Type B pancreatic cell (in vitro differentiated cells): Measurements from ENCODE around the gene OR7G2. TPM values are rescaled to one million over a fixed set of nuclear protein-coding genes. Genes with fewer than 3 reads are reported as not detected.
"Not testable (repeated sequence)": the region's sequence is repeated elsewhere in the genome, so short reads cannot be mapped to it uniquely, and the experiment has no call there.

Experiments
- DNase-seq: peaks from one replicate; pipeline ENCODE4 v3.0.0; 2021; ENCODE audit warnings: mixed read lengths; ENCODE audit not compliant: unreplicated experiment; ENCODE audit errors: extremely low spot score
- H3K27ac Mint-ChIP-seq: 2 replicates; pipeline ENCODE4 v1.8.0; 2021; ENCODE audit warnings: mild to moderate bottlenecking, mixed read lengths
- H3K27me3 Mint-ChIP-seq: 2 replicates; pipeline ENCODE4 v1.8.0; 2021; ENCODE audit warnings: mixed read lengths
- H3K36me3 Mint-ChIP-seq: 2 replicates; pipeline ENCODE4 v1.8.0; 2021; ENCODE audit warnings: mixed read lengths
- H3K4me1 Mint-ChIP-seq: one replicate; pipeline ENCODE4 v1.8.0; 2021; ENCODE audit warnings: mixed read lengths; ENCODE audit not compliant: unreplicated experiment
- H3K4me3 Mint-ChIP-seq: 2 replicates; pipeline ENCODE4 v1.8.0; 2021; ENCODE audit warnings: mild to moderate bottlenecking, mixed read lengths
- H3K9me3 Mint-ChIP-seq: 2 replicates; pipeline ENCODE4 v1.8.0; 2021; ENCODE audit warnings: mixed read lengths
- total RNA-seq: library from RNA; stranded (reverse); gene quantifications from 2 replicates; pipeline ENCODE4 v1.2.1, GENCODE V29; 2021; ENCODE audit warnings: low replicate concordance
- TF ChIP-seq, protein P1 (sequence below): fragments of 200-600 bp; sonication (generic); conservative IDR thresholded peaks from 2 replicates; pipeline ENCODE4 v1.5.0; 2021; ENCODE audit warnings: antibody characterized with exemption, mild to moderate bottlenecking

OR7G2 gene
- total RNA-seq, 1 donor from 2014 or later = not detected

DNA sequence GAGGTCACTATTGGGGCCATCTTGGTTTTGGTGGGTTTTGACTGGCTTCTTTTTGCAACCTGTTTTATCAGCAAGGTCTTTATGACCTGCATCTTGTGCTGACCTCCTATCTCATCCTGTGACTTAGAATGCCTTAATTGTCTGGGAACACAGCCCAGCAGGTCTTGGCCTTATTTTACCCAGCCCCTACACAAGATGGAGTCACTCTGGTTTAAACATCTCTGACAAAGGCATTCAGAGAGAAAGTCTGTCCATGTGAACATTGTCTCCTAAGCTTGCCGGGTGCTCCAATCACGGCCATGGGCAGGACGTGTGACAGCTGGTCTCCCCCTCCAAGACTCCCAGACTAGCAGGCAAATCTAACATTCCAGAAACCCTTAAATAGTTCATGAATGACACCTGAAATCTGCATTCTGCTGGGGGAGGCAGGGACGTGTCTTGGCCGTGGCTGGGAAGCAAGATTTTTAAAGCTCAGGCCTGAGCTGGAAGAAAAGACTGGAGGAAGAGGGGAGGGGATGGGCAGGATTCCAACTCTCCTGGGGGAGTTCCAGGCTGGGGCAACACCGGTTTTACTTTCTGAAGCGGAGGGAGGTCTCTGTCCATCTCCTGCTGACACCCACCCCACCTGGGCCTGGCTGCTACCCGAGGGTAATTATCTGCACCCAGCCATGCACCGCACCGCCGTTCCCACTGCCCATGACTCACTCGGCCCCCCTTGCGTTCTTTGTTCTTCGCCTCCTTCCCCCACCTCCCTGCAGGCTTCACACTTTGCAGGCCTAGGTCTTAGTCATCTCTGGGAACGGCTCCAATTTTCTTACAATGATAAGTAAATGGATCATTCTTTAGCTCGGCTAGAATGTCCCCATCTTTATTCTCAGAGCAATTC, 32.0 kb downstream of the OR7G2 start:
- Mint-ChIP-seq H3K27ac (peak overlapping the region; percentile 91), H3K4me1 (peaks cover 28% of the 10 kb centered on the region), H3K36me3 (no peaks in the 10 kb centered on the region), H3K4me3 (peak overlapping the region; percentile 35), H3K27me3 (no peaks in the 10 kb centered on the region), H3K9me3 (no peaks in the 10 kb centered on the region)
- TF ChIP-seq, protein P1, sequence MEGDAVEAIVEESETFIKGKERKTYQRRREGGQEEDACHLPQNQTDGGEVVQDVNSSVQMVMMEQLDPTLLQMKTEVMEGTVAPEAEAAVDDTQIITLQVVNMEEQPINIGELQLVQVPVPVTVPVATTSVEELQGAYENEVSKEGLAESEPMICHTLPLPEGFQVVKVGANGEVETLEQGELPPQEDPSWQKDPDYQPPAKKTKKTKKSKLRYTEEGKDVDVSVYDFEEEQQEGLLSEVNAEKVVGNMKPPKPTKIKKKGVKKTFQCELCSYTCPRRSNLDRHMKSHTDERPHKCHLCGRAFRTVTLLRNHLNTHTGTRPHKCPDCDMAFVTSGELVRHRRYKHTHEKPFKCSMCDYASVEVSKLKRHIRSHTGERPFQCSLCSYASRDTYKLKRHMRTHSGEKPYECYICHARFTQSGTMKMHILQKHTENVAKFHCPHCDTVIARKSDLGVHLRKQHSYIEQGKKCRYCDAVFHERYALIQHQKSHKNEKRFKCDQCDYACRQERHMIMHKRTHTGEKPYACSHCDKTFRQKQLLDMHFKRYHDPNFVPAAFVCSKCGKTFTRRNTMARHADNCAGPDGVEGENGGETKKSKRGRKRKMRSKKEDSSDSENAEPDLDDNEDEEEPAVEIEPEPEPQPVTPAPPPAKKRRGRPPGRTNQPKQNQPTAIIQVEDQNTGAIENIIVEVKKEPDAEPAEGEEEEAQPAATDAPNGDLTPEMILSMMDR = no peak
- DNase-seq = peak; percentile 77

DNA sequence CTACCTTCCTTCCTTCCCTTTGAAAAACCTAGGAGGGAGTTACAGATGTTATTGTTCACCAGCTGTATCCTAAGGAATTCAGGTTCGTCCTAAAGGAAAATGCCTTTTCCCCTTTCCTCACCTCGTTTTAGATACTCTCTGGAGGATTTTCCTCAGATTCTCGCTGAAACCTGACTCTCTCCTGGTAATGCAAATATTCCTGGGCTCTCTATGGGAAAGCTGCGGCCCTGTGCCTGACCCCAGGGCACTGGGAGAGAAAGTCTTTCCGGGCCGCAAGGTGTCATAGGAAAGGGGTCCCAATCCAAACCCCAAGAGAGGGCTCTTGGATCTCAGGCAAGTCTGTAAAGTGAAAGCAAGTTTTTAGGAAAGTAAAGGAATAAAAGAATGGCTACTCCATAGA, 33.5 kb downstream of the OR7G2 start:
- H3K27ac Mint-ChIP-seq = peak overlapping the region; percentile 73
- peaks cover 23% of the 10 kb centered on the region for H3K4me1 Mint-ChIP-seq
- DNase-seq = no peak
- TF ChIP-seq, protein P1 = no peak
- no peaks in the 10 kb centered on the region for H3K27me3 Mint-ChIP-seq
- H3K9me3 Mint-ChIP-seq = no peaks in the 10 kb centered on the region
- H3K36me3 Mint-ChIP-seq = no peaks in the 10 kb centered on the region
- H3K4me3 Mint-ChIP-seq = no peak overlapping the region

DNA sequence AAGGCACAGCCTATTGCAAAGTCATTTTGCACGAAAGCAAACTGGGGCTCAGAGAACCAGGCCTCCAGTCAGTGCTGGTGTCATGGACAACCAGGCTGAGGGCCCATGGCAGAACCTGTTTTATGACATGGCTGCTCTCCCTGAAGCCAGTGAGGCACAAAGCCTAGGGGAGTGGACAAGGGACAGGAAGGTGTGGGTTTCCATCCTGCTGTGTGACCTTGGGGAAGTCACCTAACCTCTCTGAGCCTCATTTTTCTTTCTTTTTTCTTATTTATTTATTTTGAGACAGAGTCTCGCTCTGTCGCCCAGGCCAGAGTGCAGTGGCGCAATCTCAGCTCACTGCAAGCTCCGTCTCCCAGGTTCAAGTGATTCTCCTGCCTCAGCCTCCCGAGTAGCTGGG, 35.6 kb downstream of the OR7G2 start:
- not testable (repeated sequence) for H3K36me3 Mint-ChIP-seq, H3K4me3 Mint-ChIP-seq, H3K9me3 Mint-ChIP-seq, H3K27ac Mint-ChIP-seq, DNase-seq, H3K27me3 Mint-ChIP-seq
- H3K4me1 Mint-ChIP-seq = peaks cover 18% of the 10 kb centered on the region

DNA sequence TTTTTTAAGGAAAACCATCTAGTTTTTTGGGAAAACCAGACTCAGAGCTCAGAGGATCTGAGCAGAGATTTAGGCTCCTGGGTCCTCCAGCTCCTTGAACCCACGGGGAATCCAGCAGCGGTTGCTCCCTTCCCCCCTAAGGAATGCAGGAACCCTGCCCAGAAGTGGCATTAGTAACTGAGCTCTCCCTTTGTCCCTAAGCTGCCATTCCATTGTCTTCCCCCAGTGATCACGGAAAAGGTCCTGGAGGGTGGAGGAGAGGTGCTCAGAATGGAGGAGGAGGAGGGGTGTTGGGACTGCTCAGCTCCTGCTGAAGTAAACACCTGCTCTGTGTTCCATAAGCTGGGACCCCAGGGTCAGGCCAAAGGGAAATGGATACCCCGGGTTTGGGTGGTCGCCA, 37.2 kb downstream of the OR7G2 start:
- H3K27me3 Mint-ChIP-seq = no peaks in the 10 kb centered on the region
- no peak overlapping the region for H3K27ac Mint-ChIP-seq
- H3K4me1 Mint-ChIP-seq = peaks cover 10% of the 10 kb centered on the region
- no peak overlapping the region for H3K4me3 Mint-ChIP-seq
- H3K9me3 Mint-ChIP-seq = no peaks in the 10 kb centered on the region
- H3K36me3 Mint-ChIP-seq = no peaks in the 10 kb centered on the region
- TF ChIP-seq, protein P1 = no peak
- no peak for DNase-seq

DNA sequence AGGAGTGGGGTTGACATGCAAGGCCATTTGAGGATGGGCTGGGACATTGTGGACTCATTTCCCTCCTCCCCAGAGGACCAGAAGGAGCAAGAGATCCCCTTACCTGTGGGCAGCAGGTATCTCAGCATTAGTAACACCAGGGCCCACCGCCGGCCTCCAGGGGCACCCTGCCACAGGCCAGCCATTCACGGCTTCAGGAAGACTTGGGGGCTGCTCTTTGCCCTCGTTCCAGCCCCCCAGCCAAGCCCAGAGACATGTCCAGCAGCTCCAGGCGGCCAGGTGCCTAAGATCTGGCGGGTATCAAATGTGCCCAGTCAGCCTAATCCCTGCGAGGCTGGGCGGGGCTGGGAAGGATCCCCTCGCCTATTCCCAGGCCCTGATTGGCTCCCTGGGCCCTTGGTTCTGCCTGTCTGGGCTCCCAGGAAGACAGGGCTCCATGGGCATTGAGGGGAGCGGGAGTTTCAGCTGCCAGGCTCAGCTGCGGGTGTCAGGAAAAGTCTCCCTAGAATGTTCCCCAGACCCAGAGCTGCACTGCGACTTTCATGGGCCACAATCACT, 41.7 kb downstream of the OR7G2 start:
- Mint-ChIP-seq H3K27ac (no peak overlapping the region), H3K27me3 (no peaks in the 10 kb centered on the region), H3K4me1 (no peaks in the 10 kb centered on the region), H3K9me3 (no peaks in the 10 kb centered on the region), H3K36me3 (no peaks in the 10 kb centered on the region), H3K4me3 (no peak overlapping the region)
- TF ChIP-seq, protein P1 = no peak
- no peak for DNase-seq

DNA sequence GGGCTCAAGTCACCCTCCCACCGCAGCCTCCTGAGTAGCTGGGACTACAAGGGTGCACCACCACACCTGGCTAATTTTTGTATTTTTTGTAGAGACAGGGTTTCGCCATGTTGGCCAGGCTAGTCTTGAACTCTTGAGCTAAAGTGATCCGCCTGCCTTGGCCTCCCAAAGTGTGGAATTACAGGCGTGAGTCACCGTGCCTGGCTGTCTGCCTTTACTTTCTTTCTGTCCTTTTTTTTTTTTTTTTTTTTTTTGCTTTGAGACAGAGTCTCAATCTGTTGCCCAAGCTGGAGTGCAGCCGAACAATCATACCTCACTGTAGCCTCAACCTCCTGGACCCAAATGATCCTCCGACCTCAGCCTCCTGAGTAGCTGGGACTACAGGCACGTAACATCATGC, 45.4 kb downstream of the OR7G2 start:
- Mint-ChIP-seq H3K27ac (no peak overlapping the region), H3K36me3 (no peaks in the 10 kb centered on the region), H3K4me1 (peaks cover 7% of the 10 kb centered on the region), H3K4me3 (no peak overlapping the region), H3K27me3 (no peaks in the 10 kb centered on the region), H3K9me3 (no peaks in the 10 kb centered on the region)
- DNase-seq = no peak
- TF ChIP-seq, protein P1 = no peak
